ENCODE measurements around the gene BCL2. TPM values are rescaled to one million over a fixed set of nuclear protein-coding genes. Genes with fewer than 3 reads are reported as not detected.

The BCL2 gene
- total and polyA plus RNA-seq, 7 donors: 1.1 to 27.0 (median 8.9) TPM

GRCh38 chr18:63322908-63323634 is 3.5 kb upstream of the BCL2 start:
- Histone ChIP-seq H3K27me3 (ENCODE audit: insufficient read depth in 3 of 3, low read length in 2 of 3) (no peaks in the 10 kb centered on the region), H3K4me1 (peaks cover 10% of the 10 kb centered on the region), H3K36me3 (ENCODE audit: insufficient read depth in 1 of 2, low read depth in 1 of 2) (no peaks in the 10 kb centered on the region), H3K27ac (peak overlapping the region; percentile 87), H3K9me3 (no peaks in the 10 kb centered on the region), H3K4me3 (no peak overlapping the region)
- ATAC-seq (peak in 2 of 4 donors; percentile 39 to 54), DNase-seq (no peak)
- peak; percentile 81 for TF ChIP-seq CTCF (IDR thresholded peaks at IDR 0.05)
- 30 to 33% (median 31%) methylated on average over 8 of the region's 8 CpGs for WGBS, 3 donors
- intact Hi-C loops (cut with DNase I): loop anchor here (2.0 to 5.0 kb wide), 4 partner anchors 201 to 306 kb away; no protein-coding TSS in a partner anchor

- Histone ChIP-seq H3K4me1 (peaks cover 11% of the 10 kb centered on the region), H3K27me3 (ENCODE audit: insufficient read depth in 3 of 3, low read length in 2 of 3) (no peaks in the 10 kb centered on the region), H3K4me3 (no peak overlapping the region), H3K36me3 (ENCODE audit: insufficient read depth in 1 of 2, low read depth in 1 of 2) (no peaks in the 10 kb centered on the region), H3K27ac (peak overlapping the region; percentile 87), H3K9me3 (no peaks in the 10 kb centered on the region)
- ATAC-seq: no peak
- no peak for DNase-seq
- no peak for TF ChIP-seq CTCF (IDR thresholded peaks at IDR 0.05)
- 74 to 90% (median 77%) methylated on average over 4 of the region's 4 CpGs for WGBS, 3 donors
- intact Hi-C loops (cut with DNase I): loop anchor here (2.0 to 5.0 kb wide), 4 partner anchors 200 to 305 kb away; no protein-coding TSS in a partner anchor
Observed at GRCh38 chr18:63322206-63322605, 2.6 kb upstream of the BCL2 start.

GRCh38 chr18:63321291-63321690 is 1.7 kb upstream of the BCL2 start:
- Histone ChIP-seq H3K36me3 (ENCODE audit: insufficient read depth in 1 of 2, low read depth in 1 of 2) (no peaks in the 10 kb centered on the region), H3K9me3 (no peaks in the 10 kb centered on the region), H3K4me1 (peaks cover 20% of the 10 kb centered on the region), H3K27me3 (ENCODE audit: insufficient read depth in 3 of 3, low read length in 2 of 3) (no peaks in the 10 kb centered on the region), H3K27ac (peak overlapping the region; percentile 87), H3K4me3 (no peak overlapping the region)
- DNase-seq (no peak), ATAC-seq (no peak)
- intact Hi-C loops (cut with DNase I): loop anchor here in 1 of 2 donors (5.0 kb wide), 1 partner anchor 199 kb away; no protein-coding TSS in a partner anchor
- no peak for TF ChIP-seq CTCF (IDR thresholded peaks at IDR 0.05)
- WGBS, 3 donors: 85 to 89% (median 87%) methylated on average over 9 of the region's 9 CpGs

- Histone ChIP-seq H3K27ac (peak overlapping the region; percentile 87), H3K36me3 (ENCODE audit: insufficient read depth in 1 of 2, low read depth in 1 of 2) (no peaks in the 10 kb centered on the region), H3K9me3 (no peaks in the 10 kb centered on the region), H3K27me3 (ENCODE audit: insufficient read depth in 3 of 3, low read length in 2 of 3) (no peaks in the 10 kb centered on the region), H3K4me1 (peaks cover 24% of the 10 kb centered on the region), H3K4me3 (peak overlapping the region; percentile 71)
- 68 to 71% (median 70%) methylated on average over 16 of the region's 16 CpGs for WGBS, 3 donors
- intact Hi-C loops (cut with DNase I): loop anchor here in 1 of 2 donors (5.0 kb wide), 1 partner anchor 199 kb away; no protein-coding TSS in a partner anchor
- DNase-seq: peak in 1 of 2 donors; percentile 61
- ATAC-seq: peak in 2 of 4 donors; percentile 9 to 31
- TF ChIP-seq CTCF (IDR thresholded peaks at IDR 0.05): no peak
Observed at GRCh38 chr18:63320975-63321265, 1.4 kb upstream of the BCL2 start.
